GM18508 (cell line): Measurements from ENCODE around the gene ALDH5A1.
A peak's percentile ranks its signal among the peaks of the same experiment; 100 is the strongest.

Source experiments
- ATAC-seq: cut with Tn5 transposase; IDR thresholded peaks from one replicate; pipeline ENCODE4 v1.9.1; 2021; ENCODE audit warnings: moderate number of reproducible peaks; ENCODE audit not compliant: insufficient read depth, unreplicated experiment

The ALDH5A1 gene

DNA sequence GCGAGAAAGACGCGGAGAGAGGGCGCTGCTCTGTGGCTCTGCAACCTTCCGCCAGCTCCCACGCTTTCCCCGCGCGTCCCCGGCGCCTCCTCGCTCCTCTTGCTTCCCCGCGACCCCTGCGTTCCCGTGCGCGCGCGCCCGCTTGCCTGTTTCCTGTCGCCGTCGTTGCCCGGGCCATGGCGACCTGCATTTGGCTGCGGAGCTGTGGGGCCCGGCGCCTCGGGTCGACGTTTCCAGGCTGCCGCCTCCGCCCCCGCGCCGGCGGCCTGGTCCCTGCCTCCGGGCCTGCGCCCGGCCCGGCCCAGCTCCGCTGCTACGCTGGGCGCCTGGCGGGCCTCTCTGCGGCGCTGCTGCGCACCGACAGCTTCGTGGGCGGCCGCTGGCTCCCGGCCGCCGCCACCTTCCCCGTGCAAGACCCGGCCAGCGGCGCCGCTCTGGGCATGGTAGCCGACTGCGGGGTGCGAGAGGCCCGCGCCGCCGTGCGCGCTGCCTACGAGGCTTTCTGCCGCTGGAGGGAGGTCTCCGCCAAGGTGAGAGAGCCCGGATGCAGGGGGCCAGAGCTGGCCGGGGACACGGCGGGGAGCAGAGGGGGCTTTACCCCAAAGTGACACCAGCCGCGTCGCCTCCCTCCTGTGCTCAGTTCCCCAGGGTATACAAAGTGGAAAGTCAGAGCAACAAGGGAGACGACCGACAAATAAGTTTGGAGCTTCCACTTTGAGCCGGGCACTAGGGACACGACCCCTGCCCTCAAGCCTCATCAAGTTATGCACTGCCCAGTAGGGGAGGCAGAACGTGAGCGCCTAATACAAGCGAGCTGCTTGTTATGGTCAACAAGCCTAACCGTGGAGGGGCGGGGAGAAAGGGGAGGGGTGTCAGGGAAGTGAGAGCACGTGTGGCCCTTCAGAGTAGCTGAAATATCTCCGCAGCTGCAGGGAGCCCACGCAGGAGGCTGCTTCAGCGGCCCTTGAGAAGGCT is at the start of gene ALDH5A1:
Gene ALDH5A1, plus strand, starts transcription at position 149 of the 975 bp plus-strand sequence. Its CDS starts 28 bp downstream, at position 177.
- peak; percentile 38 for ATAC-seq

DNA sequence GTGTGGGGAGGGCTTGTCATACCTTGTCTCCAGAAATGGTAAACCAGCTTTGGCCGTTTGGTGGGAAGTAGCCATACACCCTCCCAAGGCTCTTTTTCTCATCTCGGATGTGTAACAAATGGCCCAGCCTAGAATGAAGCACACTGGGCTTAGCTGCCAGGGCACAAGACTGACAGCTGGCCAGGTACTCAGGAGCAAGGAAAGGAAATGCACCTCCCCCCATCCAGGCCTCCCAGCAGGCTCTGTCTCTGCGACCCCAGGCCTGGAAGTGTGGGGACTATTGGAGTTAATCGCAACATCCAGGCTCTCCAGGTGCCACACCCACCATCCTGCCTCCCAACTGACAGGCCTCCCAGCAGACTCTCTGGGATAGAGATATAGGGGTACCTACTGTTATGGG is 49.1 kb upstream of the ALDH5A1 start:
- ATAC-seq, result no peak

DNA sequence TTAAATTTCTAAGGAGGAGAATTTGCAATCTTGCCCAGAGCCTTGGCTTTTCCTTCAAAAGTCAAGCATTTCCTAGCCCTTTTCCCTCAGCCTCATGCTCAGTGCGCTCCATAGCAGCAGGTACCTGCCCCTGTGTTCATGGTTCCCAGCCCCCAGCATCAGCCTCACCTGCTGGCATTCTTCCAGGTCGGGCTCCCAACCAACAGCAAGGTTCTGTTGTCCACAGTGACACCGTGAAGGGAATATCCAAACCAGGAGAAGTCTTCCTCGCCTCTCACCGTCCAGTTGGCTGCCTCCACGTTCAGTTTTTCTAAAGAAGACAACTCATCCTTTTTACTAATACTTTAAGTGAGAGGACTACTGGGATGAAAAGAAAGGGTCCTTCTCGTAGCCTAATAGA is 48.1 kb upstream of the ALDH5A1 start:
- ATAC-seq, result no peak

DNA sequence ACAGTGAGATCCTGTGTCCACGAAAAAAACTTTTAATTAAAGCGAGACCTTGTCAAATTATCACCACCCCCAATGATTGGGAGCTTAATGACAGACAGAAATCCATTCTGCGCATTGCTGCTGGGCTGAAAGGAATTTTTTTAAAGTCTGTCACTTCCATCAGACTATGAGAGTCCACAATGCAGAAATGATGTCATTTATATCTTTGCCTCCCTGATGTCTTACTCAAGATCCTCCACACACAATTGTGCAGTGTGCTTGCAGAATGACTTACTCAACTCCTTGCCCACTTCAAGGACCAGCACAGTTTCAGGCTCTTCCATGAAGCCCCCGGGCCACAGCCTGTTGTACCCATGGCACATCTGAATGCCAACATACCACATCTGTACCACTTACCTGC is 46.4 kb upstream of the ALDH5A1 start:
- no peak for ATAC-seq

DNA sequence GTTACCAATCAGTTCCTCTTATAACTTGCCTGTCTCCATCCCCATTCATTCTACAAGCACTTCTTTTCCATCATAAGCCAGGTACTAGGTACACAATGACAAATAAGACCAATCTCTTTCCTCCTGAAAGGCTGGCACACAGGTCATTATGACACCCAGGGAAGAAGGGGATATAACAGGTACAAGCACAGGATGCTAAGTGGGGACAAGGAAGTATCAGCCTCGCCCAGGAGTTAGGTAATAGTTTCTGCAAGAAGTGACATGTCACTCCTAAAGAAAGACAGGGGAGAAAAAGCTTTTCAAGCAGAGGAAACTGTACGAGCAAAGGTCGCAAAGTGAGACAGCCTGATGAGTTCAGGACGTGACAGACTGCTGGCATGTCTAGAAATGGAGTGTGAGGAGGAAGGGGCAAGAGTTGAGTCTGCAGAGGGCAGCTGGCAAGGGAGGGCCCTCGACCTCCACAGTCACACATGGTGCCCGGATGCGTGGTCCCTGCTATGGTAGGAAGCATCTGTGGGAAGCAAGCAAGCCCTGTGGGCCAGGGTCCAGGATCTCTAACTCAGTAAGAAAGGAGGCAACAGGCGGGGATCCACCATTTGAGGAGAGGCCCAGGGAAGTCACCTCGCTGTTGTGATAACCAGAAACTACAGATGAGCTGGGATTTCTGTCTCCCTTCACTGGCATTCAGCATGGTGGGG is 45.8 kb upstream of the ALDH5A1 start:
- no peak for ATAC-seq

DNA sequence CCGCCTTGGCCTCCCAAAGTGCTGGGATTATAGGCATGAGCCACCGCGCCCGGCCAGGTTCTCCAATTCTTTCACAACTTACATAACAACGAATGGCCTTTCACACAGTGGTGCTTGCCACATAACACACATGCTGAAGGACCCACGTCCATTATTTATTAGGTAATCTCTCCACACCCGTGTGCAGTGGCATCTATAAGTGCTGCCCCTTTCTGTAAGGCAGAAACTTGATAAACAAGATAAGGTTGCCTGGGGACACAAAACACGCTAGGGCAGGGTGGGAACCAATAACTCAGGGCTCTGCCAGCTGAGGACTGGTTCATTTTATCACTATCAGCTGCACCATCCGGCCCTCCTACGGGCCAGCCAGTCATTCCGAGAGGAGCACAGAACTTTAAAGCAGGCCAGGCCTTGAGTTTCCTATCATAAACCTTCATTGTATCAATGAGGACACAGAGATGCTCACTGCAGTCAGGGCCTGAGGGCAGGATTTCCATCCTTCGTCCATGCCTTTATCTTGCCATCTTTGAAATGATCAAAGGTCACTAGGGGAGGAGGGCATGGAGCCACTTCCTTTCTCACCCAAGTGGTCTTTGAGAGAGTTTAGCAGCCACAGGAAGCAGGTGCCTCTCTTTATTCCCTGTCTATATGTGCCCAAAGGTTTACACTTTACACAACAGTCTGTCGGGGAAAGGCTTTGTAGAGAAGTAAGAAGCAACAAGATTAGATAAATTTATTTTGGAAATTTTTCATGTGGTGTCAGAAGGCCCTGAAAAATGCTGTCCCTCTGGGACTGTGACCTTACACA is 43.0 kb upstream of the ALDH5A1 start:
- no peak for ATAC-seq

DNA sequence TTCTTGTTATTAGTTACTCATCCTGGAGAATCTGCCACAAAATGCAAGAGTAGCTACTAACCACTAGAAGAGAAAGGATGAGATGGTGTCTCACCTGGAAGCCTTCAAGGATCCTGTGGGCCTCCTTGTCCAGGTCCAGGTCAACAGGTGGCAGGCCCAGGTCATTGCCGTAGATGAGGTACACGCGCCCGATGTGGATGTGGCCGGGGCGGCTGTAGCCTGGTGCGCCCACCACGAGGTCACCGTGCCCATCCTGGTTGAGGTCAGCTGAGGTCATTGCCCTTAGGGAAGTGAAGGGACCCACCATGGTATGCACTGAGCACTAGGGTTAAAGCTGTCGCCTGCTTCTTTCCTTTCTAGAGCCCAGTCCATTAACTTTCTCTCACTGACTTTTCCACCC is 40.8 kb upstream of the ALDH5A1 start:
- ATAC-seq, result no peak

DNA sequence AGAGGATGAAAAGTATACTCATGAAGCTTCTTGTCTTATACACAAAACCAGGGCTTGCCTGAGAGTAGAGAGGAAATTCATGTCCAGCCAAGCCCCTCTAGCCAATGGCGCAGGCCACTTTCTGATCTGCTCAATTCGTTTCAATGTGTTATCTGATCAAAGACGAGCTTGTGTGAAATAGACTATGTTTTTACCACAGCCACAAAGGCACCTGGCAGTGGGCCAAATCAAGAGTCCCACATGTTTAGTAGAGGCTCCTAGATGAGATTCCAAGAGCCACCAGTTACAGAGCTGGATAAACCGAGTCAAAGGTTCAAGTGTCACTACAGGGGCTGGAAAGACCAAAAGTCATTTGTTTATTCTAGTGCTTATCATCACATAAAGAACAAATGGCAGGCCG is 40.3 kb upstream of the ALDH5A1 start:
- ATAC-seq, result no peak

DNA sequence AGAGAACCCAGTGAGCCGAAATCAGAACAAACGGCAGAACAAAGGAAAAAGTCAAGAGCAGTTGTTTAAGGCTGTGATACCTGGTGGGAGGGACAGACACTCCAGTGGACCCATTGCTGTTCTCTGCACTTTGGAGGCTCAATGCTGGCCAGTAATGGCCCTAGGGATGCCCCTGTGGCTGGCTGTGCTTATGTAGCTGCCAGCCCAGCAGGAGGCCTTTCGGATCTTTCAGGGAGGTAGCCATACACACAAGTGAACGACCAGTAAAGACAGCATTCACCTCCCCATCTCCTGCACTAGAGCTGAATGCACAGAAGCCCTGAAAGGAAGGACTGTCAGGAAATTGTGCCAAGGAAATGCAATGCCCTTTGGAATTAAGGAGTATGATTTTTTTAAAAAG is 39.7 kb upstream of the ALDH5A1 start:
- no peak for ATAC-seq

DNA sequence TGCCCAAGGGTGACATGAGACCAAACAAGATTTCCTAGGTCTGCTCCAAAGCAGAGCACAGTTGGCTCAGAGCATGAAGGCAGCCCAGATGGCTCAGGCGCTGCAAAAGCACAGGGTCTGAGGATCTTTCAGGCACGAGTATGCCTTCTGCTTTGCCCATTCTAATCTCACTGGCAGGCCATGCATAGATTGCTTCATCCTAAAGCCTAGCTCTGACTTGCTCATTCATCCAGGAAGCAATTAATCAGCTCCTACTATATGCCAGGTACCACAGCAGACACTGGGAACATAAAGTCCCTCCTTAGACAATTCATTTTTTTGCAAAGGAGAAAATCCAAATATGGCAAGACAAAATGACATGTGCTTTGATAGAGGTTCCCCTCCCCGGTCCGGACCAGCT is 36.6 kb upstream of the ALDH5A1 start:
- no peak for ATAC-seq

DNA sequence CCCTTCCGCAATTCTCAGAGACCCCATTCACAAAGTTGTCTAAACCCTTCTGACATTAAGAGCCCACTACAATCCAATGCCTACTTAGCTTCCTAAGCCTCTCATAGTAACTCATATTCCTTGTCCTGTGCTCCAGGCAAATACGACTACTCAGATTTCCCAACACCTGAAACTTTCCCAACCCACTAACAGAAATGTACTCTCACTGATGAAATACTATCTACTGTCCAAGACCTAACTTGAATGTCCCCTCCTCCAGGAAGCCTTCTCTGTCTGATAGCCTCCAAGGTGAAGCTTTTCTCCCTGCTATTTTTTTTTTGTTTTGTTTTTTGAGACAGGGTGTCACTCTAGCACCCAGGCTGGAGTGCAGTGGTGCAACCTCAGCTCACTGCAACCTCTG is 35.8 kb upstream of the ALDH5A1 start:
- no peak for ATAC-seq

DNA sequence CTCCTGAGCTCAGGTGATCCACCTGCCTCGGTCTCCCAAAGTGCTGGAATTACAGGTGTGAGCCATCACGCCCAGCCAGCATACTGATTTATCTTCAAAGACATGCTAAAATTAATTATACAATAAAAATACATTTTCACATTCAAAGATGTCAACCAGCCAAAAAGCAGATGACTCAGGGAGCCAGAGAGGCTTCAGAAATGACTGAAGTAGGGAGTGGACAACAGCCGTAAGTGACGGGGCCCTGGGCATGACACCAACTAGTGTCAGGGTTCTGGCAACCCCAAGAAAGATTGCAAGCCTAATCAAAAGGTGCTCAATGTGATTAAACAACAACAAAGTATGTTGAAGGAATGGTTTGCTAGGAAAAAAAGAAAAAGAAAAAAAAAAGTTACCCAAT is 33.8 kb upstream of the ALDH5A1 start:
- no peak for ATAC-seq

DNA sequence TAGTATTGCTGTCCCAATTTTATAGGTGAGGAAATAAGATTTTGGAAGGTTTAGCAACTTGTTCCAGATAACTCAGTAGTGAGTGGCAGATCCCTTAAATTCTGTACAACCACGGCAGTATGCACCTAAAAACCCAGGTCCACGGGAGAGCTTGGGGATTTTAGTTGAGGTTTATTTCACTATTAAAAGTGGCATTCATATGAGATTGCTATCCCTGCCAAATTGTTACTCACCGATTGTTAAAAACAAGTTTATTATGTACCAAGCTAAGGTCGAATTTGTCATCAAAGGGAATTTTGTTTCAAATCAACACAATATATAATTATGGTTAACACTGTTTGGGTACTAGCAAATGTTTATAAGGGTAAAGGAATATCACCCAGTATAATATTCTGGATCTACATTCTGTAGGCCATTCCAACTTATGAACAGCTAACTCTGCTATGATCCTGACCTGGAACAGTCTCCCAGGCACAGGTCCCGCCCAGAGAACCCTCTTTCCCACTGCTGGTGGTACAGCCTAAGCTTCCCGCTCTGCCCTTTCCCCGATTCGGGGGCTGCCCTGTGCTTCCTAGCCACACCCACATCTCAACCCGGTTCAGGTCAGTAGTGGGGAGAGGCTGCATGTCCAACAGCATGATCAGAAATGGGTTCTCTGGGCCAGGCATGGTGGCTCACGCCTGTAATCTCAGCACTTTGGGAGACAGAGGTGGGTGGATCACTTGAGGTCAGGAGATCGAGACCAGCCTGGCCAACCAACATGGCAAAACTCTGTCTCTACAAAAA is 30.3 kb upstream of the ALDH5A1 start:
- ATAC-seq, result no peak

DNA sequence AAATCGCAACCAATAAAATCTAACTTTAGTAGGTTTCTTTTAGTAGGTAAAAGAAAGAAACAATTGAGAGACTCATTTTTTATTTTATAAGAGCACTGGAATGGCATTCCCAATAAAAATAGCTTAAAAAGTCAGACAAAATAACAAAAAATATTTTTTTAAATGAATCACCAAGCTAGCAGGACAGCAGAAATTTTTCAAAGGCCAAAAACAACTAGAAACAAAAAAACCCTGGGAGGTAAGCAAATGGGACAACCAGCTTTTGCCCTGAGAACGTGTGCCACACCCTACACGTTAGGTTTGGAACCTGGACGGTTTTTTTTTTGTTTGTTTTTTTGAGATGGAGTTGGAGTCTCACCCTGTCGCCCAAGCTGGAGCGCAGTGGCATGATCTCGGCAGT is 25.0 kb upstream of the ALDH5A1 start:
- no peak for ATAC-seq

DNA sequence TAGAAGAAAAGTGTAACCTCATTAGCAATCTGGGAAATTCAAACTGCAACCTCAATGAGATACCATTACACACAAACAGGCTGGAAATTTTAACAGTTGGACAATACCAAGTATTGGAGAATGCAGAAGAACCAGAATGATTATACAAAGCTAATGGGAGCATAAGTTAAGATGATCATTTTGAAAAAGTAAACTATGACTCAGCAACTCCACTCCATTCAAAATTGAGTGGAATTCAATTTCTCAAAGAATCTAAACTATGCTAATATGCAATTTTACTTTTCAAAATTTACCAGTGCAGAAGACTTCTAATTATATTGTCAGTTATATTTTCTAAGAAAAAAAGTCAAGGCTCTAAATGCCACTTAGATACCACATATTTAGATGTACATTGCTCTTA is 22.6 kb upstream of the ALDH5A1 start:
- no peak for ATAC-seq

DNA sequence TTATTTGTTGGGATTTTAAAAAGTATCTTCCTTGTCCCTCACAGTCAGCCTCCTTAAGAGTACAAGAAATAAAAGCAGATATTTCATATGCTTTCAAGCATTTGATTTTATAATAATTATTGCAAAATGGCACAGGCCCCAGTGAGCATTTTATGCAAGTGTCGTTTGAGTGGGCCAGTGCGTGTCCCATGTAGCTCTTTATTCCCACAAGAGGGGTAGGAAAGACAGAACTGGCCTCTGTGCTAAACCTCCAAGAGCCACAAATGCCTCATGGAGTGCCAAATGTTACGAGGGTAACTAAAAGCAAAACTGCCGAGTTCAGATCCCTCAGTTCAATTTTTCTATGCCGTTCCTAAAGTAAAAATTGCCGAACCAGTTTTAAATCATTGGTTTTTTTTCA is 18.1 kb upstream of the ALDH5A1 start:
- no peak for ATAC-seq

DNA sequence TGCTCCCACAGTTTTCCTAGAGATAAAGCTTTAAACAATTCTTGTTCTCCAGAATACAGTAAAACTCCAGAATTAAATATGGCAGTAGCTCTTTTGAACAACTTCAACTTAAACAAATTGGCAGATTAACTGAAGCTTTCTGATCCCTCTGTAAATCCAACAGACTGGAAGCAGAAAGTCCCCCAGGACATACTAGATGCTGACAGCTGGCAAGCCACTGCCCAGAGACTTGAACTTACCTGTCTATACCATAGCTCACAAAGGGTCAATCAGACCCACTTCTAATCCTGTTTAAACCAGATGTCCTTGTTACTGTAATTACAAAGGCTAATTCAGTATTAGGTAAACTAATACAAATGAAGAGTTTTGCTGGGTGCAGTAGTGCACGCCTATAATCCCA is 17.7 kb upstream of the ALDH5A1 start:
- ATAC-seq, result no peak

DNA sequence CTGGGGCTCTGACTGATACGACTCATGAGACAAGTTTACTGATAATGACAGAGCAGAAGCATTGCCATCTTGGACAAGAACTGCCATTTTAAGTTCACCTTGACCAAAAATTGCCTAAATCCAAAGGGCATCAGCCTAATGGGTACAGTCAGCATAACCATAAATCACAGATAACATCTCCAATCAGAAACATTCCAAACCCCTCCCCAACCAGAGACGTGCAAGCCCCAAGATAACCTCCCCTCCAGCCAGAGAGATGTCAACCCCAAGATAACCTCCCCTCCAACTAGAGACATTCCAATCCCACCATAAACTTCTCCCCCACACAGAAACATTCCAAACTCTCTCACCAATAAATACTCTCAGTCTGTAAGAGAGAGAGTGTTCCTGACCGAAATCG is 15.9 kb upstream of the ALDH5A1 start:
- no peak for ATAC-seq

DNA sequence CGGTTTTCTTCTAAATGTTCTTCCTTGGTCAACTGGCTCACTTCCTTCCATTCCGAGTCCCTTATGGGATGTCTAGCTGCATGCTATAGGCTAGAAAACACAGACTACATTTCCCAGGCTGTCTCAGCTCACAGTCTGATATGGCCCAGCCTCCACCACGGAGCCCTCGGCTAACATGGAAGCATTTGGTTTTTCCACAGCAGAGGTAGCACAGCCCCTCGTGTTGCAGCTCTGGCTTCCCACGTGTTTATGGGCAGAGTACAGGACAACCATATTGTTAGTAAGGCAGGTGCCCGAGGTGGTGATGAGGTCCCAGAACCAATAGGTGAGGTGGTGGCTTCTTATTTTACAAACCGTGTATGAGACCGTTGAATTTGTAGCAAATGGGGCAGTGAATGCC is 14.1 kb upstream of the ALDH5A1 start:
- no peak for ATAC-seq

DNA sequence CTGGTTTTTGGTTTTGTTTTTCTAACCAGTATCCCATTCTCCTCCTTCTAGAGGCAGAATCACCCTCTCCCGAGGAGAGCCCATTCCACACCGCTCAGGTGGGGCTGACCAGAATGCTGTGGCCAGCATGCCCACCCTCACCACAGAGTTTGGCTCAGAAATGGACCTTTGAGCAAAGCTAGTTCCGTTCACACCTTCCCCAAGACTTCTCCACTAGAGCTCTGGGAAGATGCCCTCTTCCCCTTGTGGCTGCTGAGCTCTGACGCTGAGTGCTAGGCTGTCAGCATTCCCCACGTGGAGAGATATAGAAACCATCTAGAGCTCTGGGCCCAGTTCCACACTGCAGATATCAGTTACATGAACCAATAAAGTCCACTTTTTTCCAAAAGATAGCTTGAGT is 13.3 kb upstream of the ALDH5A1 start:
- ATAC-seq, result no peak
